ENCODE results near the gene DEGS1. TPM values are rescaled to one million over a fixed set of nuclear protein-coding genes. Genes with fewer than 3 reads are reported as not detected.

The DEGS1 gene
- total and polyA plus RNA-seq, 2 donors (not counting 1 experiment from before 2014, with no cell fraction given): 64.2 to 383 TPM

- H3K79me2 ChIP-seq (ENCODE audit: control insufficient read depth, insufficient read depth, low read length): no peaks in the 10 kb centered on the region
- H2AFZ ChIP-seq (ENCODE audit: low read length): no peak overlapping the region
- no peaks in the 10 kb centered on the region for H4K20me1 ChIP-seq (ENCODE audit: control insufficient read depth, extremely low read depth, insufficient read depth, low read length)
- H3K4me3 ChIP-seq (replicated peaks in 1 of 4; ENCODE audit: control extremely low read depth in 1 of 4, insufficient read depth in 1 of 4, low read depth in 3 of 4, low read length in 4 of 4): no peak overlapping the region
- H3K36me3 ChIP-seq (ENCODE audit: control insufficient read depth, insufficient read depth, low read length): no peaks in the 10 kb centered on the region
- H3K4me1 ChIP-seq (ENCODE audit: control insufficient read depth, extremely low read depth, insufficient read depth, low read length): no peaks in the 10 kb centered on the region
- no peak overlapping the region for H3K9ac ChIP-seq (ENCODE audit: insufficient read depth, low read length)
- peak; percentile 95 to 97 for DNase-seq (ENCODE audit: low read depth in 2 of 2)
- H3K9me3 ChIP-seq (ENCODE audit: control insufficient read depth, insufficient read depth, low read depth, low read length): no peaks in the 10 kb centered on the region
- H3K27me3 ChIP-seq (ENCODE audit: control insufficient read depth, insufficient read depth, low read length): no peaks in the 10 kb centered on the region
- peak overlapping the region; percentile 68 for H3K4me2 ChIP-seq (ENCODE audit: extremely low read depth, insufficient read depth, low read length)
- TF ChIP-seq EZH2 (IDR thresholded peaks at IDR 0.05; ENCODE audit: low read length, missing control alignments): no peak
- TF ChIP-seq CTCF (conservative IDR thresholded peaks at IDR 0.05 in 1 of 2, IDR thresholded peaks at IDR 0.05 in 1 of 2; ENCODE audit: low read depth in 1 of 2, low read length in 2 of 2): no peak
- H3K27ac ChIP-seq (ENCODE audit: insufficient read depth, low read length): no peak overlapping the region
These were observed 14.1 kb upstream of the DEGS1 start for GRCh38 chr1:224168859-224169380.

- Histone ChIP-seq H3K9ac (ENCODE audit: insufficient read depth, low read length) (no peak overlapping the region), H3K36me3 (ENCODE audit: control insufficient read depth, insufficient read depth, low read length) (no peaks in the 10 kb centered on the region), H3K4me3 (replicated peaks in 1 of 4; ENCODE audit: control extremely low read depth in 1 of 4, insufficient read depth in 1 of 4, low read depth in 3 of 4, low read length in 4 of 4) (no peak overlapping the region), H3K9me3 (ENCODE audit: control insufficient read depth, insufficient read depth, low read depth, low read length) (no peaks in the 10 kb centered on the region), H3K4me2 (ENCODE audit: extremely low read depth, insufficient read depth, low read length) (no peak overlapping the region), H3K27me3 (ENCODE audit: control insufficient read depth, insufficient read depth, low read length) (no peaks in the 10 kb centered on the region), H3K27ac (ENCODE audit: insufficient read depth, low read length) (no peak overlapping the region), H2AFZ (ENCODE audit: low read length) (no peak overlapping the region), H3K79me2 (ENCODE audit: control insufficient read depth, insufficient read depth, low read length) (no peaks in the 10 kb centered on the region), H3K4me1 (ENCODE audit: control insufficient read depth, extremely low read depth, insufficient read depth, low read length) (no peaks in the 10 kb centered on the region), H4K20me1 (ENCODE audit: control insufficient read depth, extremely low read depth, insufficient read depth, low read length) (no peaks in the 10 kb centered on the region)
- no peak for DNase-seq (ENCODE audit: low read depth in 2 of 2)
- TF ChIP-seq EZH2 (IDR thresholded peaks at IDR 0.05; ENCODE audit: low read length, missing control alignments): no peak
- no peak for TF ChIP-seq CTCF (conservative IDR thresholded peaks at IDR 0.05 in 1 of 2, IDR thresholded peaks at IDR 0.05 in 1 of 2; ENCODE audit: low read depth in 1 of 2, low read length in 2 of 2)
These were observed 13.2 kb upstream of the DEGS1 start for GRCh38 chr1:224169718-224170270.

- no peaks in the 10 kb centered on the region for H3K27me3 ChIP-seq (ENCODE audit: control insufficient read depth, insufficient read depth, low read length)
- H3K4me3 ChIP-seq (replicated peaks in 1 of 4; ENCODE audit: control extremely low read depth in 1 of 4, insufficient read depth in 1 of 4, low read depth in 3 of 4, low read length in 4 of 4): no peak overlapping the region
- no peak for TF ChIP-seq EZH2 (IDR thresholded peaks at IDR 0.05; ENCODE audit: low read length, missing control alignments)
- TF ChIP-seq CTCF (conservative IDR thresholded peaks at IDR 0.05 in 1 of 2, IDR thresholded peaks at IDR 0.05 in 1 of 2; ENCODE audit: low read depth in 1 of 2, low read length in 2 of 2): no peak
- H3K9ac ChIP-seq (ENCODE audit: insufficient read depth, low read length): no peak overlapping the region
- no peaks in the 10 kb centered on the region for H3K79me2 ChIP-seq (ENCODE audit: control insufficient read depth, insufficient read depth, low read length)
- H4K20me1 ChIP-seq (ENCODE audit: control insufficient read depth, extremely low read depth, insufficient read depth, low read length): no peaks in the 10 kb centered on the region
- no peak for DNase-seq (ENCODE audit: low read depth in 2 of 2)
- no peak overlapping the region for H3K4me2 ChIP-seq (ENCODE audit: extremely low read depth, insufficient read depth, low read length)
- H2AFZ ChIP-seq (ENCODE audit: low read length): no peak overlapping the region
- H3K9me3 ChIP-seq (ENCODE audit: control insufficient read depth, insufficient read depth, low read depth, low read length): no peaks in the 10 kb centered on the region
- H3K27ac ChIP-seq (ENCODE audit: insufficient read depth, low read length): no peak overlapping the region
- no peaks in the 10 kb centered on the region for H3K4me1 ChIP-seq (ENCODE audit: control insufficient read depth, extremely low read depth, insufficient read depth, low read length)
- no peaks in the 10 kb centered on the region for H3K36me3 ChIP-seq (ENCODE audit: control insufficient read depth, insufficient read depth, low read length)
These were observed 12.7 kb upstream of the DEGS1 start for GRCh38 chr1:224170343-224170742.

Measured in fibroblast of lung (primary cell).